PC-3 (cell line): ENCODE data around the gene EGFL7.

ENCODE experiments used
- CTCF ChIP-seq: fragments of 300-600 bp; sonication (generic); conservative IDR thresholded peaks from 2 replicates; pipeline ENCODE4 v1.5.1; 2017; ENCODE audit warnings: antibody characterized with exemption, low read depth, mild to moderate bottlenecking, low read length
- EZH2 ChIP-seq: fragments of 300-600 bp; sonication (generic); IDR thresholded peaks from one replicate; pipeline ENCODE4 v1.6.1; 2017; ENCODE audit warnings: antibody characterized with exemption, mild to moderate bottlenecking, low read length; ENCODE audit not compliant: unreplicated experiment
- EZH2phosphoT487 ChIP-seq: fragments of 300-600 bp; sonication (generic); IDR thresholded peaks from 2 replicates; pipeline ENCODE4 v1.6.1; 2018; ENCODE audit warnings: mild to moderate bottlenecking, antibody characterized with exemption, low read length, borderline replicate concordance

GRCh38 chr9:136668983-136669790 is 6.5 kb downstream of the EGFL7 start:
- TF ChIP-seq CTCF = no peak
- TF ChIP-seq EZH2 = no peak
- TF ChIP-seq EZH2phosphoT487 = no peak
